GM21526 (cell line): ENCODE data around the gene PATJ.
"Not testable (repeated sequence)": the region's sequence is repeated elsewhere in the genome, so short reads cannot be mapped to it uniquely, and the experiment has no call there.

Source experiments
- ATAC-seq: cut with Tn5 transposase; IDR thresholded peaks from one replicate; pipeline ENCODE4 v1.9.1; 2021; ENCODE audit warnings: moderate library complexity; ENCODE audit not compliant: unreplicated experiment, low FRiP score

The PATJ gene

GRCh38 chr1:61741711-61742619 is at the start of gene PATJ:
Gene PATJ, plus strand, starts transcription at chr1:61742480. Its CDS starts 20,413 bp downstream, at chr1:61762893.
- peak; percentile 84 for ATAC-seq

- ATAC-seq = no peak
Measured at GRCh38 chr1:61699911-61700851, 42.1 kb upstream of the PATJ start.

GRCh38 chr1:61708953-61709907 is 33.0 kb upstream of the PATJ start:
- no peak for ATAC-seq

GRCh38 chr1:61709908-61710289 is 32.4 kb upstream of the PATJ start:
- no peak for ATAC-seq

- not testable (repeated sequence) for ATAC-seq
Measured at GRCh38 chr1:61711257-61711656, 31.0 kb upstream of the PATJ start.

GRCh38 chr1:61711969-61712368 is 30.3 kb upstream of the PATJ start:
- no peak for ATAC-seq

GRCh38 chr1:61718996-61719663 is 23.1 kb upstream of the PATJ start:
- ATAC-seq = not testable (repeated sequence)

GRCh38 chr1:61724506-61724812 is 17.8 kb upstream of the PATJ start:
- ATAC-seq = no peak

- peak; percentile 100 for ATAC-seq
Measured at GRCh38 chr1:61724813-61725694, 17.2 kb upstream of the PATJ start, which contains the start of gene TM2D1. Gene TM2D1, minus strand, starts transcription at chr1:61725141. Its CDS starts 21 bp downstream, at chr1:61725120.

GRCh38 chr1:61727544-61727943 is 14.7 kb upstream of the PATJ start:
- ATAC-seq = no peak

GRCh38 chr1:61730679-61731078 is 11.6 kb upstream of the PATJ start:
- not testable (repeated sequence) for ATAC-seq

GRCh38 chr1:61732726-61733125 is 9.6 kb upstream of the PATJ start:
- ATAC-seq = no peak

- ATAC-seq = no peak
Measured at GRCh38 chr1:61740751-61741700, 1.3 kb upstream of the PATJ start.

- ATAC-seq = peak; percentile 49
Measured at GRCh38 chr1:61742620-61743430, 545 bp downstream of the PATJ start.

GRCh38 chr1:61743431-61743705 is 1.1 kb downstream of the PATJ start:
- no peak for ATAC-seq

GRCh38 chr1:61743716-61744580 is 1.7 kb downstream of the PATJ start:
- ATAC-seq = no peak
